Spleen (tissue), 7 donors: Measurements from ENCODE around the gene SLC35B1.

ENCODE experiments used
- POLR2AphosphoS5 ChIP-seq, 3 donors: sonication (generic); formaldehyde crosslinking; IDR thresholded peaks; one replicate each; pipeline ENCODE4 v1.5.1; 2017; ENCODE audit warnings: antibody characterized with exemption in 3 of 3
- TF ChIP-seq, protein P1 (sequence below), 11 experiments: fragments of 200-600 bp in 7 of 11; fragments of 450-650 bp in 4 of 11; sonication (generic) in 4 of 11; IDR thresholded peaks in 8 of 11; conservative IDR thresholded peaks in 3 of 11; 1 replicate in 7 of 11; 2 replicates in 4 of 11; pipeline versions ENCODE4 v1.4.0 to v1.8.0; 2016 to 2021; ENCODE audit warnings: antibody characterized with exemption in 11 of 11, inconsistent platforms in 4 of 11, mild to moderate bottlenecking in 1 of 11
- donor health status: DM: no; HTN: no; CAD: no; lungs with moderate emphysema.
- donor health status: DM: no; HTN: no; CAD: no.
- donor health status: DM: no; HTN: no; CAD: no.

DNA sequence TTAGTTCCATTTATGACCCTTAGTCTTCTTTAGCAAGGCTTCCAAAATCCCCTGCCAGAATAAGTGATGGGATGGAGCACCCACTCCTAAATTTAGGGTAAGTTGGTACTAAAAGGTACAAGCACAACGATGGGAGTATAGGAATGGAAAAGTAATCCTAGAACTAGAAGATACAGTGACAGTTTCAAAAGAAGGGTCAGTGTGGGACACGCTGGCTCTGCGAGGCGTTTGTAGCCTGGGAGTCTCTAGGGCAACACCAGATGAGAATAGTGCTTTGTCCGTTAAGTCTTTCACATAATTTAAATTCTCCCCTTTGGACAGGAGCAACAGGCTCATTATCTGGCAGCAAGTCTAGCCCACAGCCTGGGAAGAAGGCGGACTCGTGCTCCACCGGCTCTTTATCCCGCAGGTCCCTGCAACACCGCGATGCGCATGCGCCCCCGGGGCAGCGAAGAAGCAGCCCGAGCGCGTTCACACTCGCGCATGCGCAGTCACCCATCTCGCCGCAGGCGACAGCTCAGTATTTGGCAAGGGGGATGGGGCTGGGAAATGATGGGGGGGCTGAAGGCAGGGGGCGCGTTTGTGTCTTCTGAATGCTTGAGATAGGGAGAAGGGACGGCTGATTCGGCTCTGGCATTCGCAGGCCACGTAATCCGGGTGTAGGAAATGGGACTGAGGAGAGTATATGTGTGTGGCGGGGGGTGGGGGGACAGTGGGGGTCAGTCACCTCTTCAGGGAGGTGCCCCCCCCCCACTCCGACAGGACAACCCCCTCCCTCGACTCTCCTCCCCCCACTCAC is 30.4 kb downstream of the SLC35B1 start:
- TF ChIP-seq, protein P1, sequence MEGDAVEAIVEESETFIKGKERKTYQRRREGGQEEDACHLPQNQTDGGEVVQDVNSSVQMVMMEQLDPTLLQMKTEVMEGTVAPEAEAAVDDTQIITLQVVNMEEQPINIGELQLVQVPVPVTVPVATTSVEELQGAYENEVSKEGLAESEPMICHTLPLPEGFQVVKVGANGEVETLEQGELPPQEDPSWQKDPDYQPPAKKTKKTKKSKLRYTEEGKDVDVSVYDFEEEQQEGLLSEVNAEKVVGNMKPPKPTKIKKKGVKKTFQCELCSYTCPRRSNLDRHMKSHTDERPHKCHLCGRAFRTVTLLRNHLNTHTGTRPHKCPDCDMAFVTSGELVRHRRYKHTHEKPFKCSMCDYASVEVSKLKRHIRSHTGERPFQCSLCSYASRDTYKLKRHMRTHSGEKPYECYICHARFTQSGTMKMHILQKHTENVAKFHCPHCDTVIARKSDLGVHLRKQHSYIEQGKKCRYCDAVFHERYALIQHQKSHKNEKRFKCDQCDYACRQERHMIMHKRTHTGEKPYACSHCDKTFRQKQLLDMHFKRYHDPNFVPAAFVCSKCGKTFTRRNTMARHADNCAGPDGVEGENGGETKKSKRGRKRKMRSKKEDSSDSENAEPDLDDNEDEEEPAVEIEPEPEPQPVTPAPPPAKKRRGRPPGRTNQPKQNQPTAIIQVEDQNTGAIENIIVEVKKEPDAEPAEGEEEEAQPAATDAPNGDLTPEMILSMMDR (IDR thresholded peaks at IDR 0.05 in 8 of 11, conservative IDR thresholded peaks at IDR 0.05 in 3 of 11), result peak in 4 of 11 experiments; percentile 5 to 22 (median 15)
- no peak for TF ChIP-seq POLR2AphosphoS5 (IDR thresholded peaks at IDR 0.05)
